Panc1 (cell line): ENCODE measurements around the gene RPN2.

Source experiments
- CTCF ChIP-seq: fragments of 450-650 bp; IDR thresholded peaks from 2 replicates; pipeline ENCODE4 v1.5.1; 2017; ENCODE audit warnings: mild to moderate bottlenecking
- POLR2AphosphoS5 ChIP-seq: IDR thresholded peaks from 2 replicates; pipeline ENCODE4 v1.6.1; 2012; ENCODE audit warnings: mild to moderate bottlenecking, low read depth, low read length, moderate library complexity
- SIN3A ChIP-seq: IDR thresholded peaks from 2 replicates; pipeline ENCODE4 v1.6.1; 2012; ENCODE audit warnings: low read depth, mild to moderate bottlenecking, low read length, moderate library complexity, borderline replicate concordance; ENCODE audit not compliant: insufficient read depth
- TCF7L2 ChIP-seq: IDR thresholded peaks from 2 replicates; pipeline ENCODE4 v1.6.1; 2011; ENCODE audit warnings: mild to moderate bottlenecking, low read depth, low read length, inconsistent platforms
- TF ChIP-seq, protein P1 (sequence below), 2 experiments: IDR thresholded peaks; 2 replicates each; pipeline ENCODE4 v1.6.1; 2011 to 2012; ENCODE audit warnings: low read depth in 2 of 2, control low read depth in 1 of 2, low read length in 1 of 2, mild to moderate bottlenecking in 1 of 2, moderate library complexity in 1 of 2; ENCODE audit not compliant: insufficient read depth in 1 of 2

DNA sequence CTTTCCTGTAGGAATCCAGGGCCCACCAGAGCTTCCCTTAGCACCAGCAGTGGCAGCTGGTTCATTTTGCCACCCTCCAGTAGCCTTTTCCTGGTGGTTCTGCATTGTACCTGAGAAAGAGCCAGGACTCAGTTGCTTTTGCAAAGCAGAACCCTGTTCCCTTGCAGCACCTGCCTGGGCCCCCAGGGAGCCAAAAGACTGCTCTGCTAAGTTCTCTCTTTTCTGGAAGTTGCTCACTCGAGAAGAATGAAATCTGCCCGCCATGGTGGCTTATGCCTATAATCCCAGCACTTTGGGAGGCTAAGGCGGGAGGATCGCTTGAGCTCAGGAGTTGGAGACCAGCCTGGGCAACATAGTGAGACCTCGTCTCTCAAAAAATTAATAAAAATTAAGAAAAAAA is 58.5 kb downstream of the RPN2 start:
- TF ChIP-seq CTCF = no peak
- TF ChIP-seq POLR2AphosphoS5 = no peak
- TF ChIP-seq SIN3A = no peak
- TF ChIP-seq TCF7L2 = no peak
- TF ChIP-seq, protein P1, sequence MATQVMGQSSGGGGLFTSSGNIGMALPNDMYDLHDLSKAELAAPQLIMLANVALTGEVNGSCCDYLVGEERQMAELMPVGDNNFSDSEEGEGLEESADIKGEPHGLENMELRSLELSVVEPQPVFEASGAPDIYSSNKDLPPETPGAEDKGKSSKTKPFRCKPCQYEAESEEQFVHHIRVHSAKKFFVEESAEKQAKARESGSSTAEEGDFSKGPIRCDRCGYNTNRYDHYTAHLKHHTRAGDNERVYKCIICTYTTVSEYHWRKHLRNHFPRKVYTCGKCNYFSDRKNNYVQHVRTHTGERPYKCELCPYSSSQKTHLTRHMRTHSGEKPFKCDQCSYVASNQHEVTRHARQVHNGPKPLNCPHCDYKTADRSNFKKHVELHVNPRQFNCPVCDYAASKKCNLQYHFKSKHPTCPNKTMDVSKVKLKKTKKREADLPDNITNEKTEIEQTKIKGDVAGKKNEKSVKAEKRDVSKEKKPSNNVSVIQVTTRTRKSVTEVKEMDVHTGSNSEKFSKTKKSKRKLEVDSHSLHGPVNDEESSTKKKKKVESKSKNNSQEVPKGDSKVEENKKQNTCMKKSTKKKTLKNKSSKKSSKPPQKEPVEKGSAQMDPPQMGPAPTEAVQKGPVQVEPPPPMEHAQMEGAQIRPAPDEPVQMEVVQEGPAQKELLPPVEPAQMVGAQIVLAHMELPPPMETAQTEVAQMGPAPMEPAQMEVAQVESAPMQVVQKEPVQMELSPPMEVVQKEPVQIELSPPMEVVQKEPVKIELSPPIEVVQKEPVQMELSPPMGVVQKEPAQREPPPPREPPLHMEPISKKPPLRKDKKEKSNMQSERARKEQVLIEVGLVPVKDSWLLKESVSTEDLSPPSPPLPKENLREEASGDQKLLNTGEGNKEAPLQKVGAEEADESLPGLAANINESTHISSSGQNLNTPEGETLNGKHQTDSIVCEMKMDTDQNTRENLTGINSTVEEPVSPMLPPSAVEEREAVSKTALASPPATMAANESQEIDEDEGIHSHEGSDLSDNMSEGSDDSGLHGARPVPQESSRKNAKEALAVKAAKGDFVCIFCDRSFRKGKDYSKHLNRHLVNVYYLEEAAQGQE (IDR thresholded peaks at IDR 0.05; ENCODE audit: insufficient read depth in 1 of 2, low read depth in 2 of 2, low read length in 1 of 2) = no peak
